GM18526 (cell line): ENCODE data around the gene ERCC6L2.
A peak's percentile ranks its signal among the peaks of the same experiment; 100 is the strongest.

Source experiments
- POLR2A ChIP-seq: IDR thresholded peaks from 3 replicates; pipeline ENCODE4 v1.6.1; 2011; ENCODE audit not compliant: insufficient read length; ENCODE audit errors: extremely low read depth

ERCC6L2 gene, protein sequence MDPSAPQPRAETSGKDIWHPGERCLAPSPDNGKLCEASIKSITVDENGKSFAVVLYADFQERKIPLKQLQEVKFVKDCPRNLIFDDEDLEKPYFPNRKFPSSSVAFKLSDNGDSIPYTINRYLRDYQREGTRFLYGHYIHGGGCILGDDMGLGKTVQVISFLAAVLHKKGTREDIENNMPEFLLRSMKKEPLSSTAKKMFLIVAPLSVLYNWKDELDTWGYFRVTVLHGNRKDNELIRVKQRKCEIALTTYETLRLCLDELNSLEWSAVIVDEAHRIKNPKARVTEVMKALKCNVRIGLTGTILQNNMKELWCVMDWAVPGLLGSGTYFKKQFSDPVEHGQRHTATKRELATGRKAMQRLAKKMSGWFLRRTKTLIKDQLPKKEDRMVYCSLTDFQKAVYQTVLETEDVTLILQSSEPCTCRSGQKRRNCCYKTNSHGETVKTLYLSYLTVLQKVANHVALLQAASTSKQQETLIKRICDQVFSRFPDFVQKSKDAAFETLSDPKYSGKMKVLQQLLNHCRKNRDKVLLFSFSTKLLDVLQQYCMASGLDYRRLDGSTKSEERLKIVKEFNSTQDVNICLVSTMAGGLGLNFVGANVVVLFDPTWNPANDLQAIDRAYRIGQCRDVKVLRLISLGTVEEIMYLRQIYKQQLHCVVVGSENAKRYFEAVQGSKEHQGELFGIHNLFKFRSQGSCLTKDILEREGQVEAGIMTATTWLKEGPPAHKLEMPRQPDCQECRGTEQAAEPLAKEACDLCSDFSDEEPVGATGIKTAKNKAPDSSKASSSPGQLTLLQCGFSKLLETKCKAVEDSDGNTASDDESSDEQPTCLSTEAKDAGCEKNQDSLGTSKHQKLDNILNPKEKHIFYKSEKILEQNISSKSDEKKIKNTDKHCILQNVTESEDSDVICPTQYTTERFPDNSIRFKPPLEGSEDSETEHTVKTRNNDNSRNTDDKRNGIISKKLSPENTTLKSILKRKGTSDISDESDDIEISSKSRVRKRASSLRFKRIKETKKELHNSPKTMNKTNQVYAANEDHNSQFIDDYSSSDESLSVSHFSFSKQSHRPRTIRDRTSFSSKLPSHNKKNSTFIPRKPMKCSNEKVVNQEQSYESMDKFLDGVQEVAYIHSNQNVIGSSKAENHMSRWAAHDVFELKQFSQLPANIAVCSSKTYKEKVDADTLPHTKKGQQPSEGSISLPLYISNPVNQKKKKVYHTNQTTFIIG (N-terminal part only)

DNA sequence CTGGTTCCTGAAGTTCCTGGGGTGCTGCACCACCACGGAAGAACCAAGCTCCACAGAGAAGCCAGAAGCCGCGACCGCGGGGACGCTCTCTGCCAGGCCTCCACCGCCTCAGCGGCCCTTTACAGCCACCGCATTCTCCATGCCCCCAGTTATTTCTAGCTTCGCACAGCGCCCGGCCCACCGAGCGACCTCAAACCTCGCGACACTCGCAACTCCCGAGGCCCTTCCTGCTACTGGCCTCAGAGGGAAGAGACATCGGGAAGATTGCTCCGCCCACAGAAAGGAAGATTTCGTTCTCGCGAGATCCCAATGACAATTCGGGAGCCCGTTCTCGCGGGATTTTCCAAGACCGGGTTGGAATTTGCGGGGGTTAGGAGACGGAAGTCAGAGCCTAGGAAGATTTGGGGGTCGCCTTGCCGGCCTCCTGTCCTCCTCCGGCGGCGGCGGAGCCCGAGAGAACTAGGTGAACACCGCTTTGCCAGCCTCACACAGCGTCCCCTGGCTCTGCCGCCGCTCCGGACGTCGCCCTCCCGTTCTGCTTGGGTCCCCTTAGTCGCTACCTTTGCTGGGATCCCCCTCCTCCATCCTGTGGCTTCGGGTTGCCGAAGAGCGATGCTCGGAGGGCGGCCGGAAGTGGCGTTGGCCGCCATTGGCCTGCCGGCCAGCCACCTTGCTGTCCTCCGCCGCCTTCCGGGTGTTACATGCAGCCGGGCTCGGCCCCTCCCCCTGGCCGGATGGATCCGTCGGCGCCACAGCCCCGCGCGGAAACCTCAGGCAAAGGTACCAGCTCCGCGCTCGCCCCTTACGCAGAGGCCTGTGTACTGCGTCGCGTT is at the start of gene ERCC6L2:
Gene ERCC6L2, plus strand, starts transcription at position 387 of the 833 bp plus-strand sequence. Its CDS starts 348 bp downstream, at position 735.
- TF ChIP-seq POLR2A = peak; percentile 85

DNA sequence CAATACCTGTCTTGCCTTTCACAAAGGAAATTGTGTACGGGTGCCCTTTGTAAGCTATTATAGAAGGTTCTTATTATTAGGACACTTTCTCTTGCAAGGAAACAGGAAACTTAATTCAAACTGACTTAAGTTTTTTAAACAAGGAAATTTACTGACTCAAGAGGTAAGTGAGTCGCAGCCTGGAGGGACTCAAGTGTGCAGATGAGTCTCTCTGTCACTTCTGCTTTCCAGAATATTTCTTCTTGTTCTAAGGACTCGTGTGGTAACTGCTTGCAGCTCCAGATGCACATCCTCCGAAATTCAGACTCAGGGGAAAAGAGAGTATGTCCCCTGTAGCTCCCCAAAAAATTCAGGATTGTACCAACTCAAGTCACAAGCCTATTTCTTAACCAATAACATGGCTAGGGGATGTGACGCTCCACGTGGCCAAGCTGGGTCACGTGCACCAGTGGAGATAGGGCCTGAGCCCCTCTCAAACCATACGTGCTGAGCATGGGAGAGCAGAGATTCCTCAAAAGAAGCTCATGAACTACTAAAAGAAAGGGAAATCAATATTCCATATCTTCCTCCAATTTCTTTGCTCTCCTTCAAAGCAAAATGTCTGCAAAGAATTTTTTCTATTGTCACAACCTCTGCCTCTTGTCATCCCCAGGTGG is 49.2 kb upstream of the ERCC6L2 start:
- no peak for TF ChIP-seq POLR2A

DNA sequence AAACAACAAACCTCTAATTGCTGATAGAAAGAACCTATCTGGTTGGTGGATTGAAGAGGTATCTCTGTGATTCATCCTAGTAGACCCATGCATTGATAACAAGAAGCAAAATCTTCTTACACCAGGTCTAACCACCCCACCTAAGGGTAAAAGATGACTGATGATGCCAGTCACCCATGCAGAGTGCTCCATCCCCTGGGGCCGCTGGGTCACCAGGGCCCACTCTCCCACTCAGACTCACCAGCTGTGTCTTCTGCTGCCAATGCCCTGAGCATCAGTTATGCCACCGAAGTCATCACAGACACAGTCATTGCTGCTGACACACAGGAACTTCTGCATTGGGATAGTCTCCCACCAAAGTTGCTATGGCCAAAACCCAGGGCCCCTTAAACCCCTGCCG is 44.7 kb upstream of the ERCC6L2 start:
- TF ChIP-seq POLR2A = no peak

DNA sequence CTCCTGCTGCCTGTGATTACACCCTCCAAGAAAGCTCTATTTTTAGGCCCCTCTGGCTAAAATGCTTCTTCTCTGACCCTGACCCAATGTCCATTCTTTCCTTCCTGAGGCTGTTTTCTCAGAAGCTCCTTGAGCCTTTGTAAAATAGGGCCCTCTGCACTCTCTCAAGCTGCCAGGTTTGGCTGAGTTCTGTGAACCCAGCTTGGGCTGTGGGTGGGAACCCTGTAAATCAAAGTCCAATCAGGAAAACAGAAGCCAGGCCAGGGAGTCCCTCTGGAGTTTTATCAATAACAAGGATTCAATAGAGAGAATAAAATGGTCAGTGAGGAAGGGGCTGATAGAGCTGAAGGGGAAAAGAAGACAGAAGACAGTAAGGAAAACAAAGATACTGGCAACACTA is 43.7 kb upstream of the ERCC6L2 start:
- no peak for TF ChIP-seq POLR2A

DNA sequence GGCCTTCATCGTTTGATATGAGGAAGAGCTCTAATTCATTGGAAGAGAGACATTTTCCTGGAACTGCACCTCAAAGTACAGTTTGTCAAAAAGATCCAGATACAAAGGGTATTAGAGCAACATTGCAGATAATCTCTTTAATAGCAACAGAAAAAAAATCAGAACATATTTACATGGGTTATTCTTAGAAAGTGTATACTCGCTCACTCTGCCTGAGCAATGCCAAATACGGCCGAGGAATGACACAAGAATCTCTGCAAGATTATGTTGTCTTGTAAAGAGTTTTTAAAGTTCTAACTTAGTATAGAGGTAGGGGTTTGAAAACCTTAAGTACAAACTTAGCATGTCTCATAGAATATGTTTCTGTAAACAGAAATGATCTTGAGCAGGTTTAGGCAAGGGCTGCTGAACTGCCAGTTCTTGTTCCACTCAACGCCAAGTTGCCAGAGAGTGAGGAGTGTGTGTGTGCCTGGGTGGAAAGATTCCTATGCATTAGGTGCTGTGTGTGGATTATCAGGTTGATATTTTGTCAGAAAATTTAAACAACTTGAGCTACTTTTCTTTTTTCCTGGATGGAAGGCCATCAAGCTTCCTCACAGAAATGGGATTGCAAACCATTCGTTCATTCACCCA is 41.8 kb upstream of the ERCC6L2 start:
- no peak for TF ChIP-seq POLR2A

DNA sequence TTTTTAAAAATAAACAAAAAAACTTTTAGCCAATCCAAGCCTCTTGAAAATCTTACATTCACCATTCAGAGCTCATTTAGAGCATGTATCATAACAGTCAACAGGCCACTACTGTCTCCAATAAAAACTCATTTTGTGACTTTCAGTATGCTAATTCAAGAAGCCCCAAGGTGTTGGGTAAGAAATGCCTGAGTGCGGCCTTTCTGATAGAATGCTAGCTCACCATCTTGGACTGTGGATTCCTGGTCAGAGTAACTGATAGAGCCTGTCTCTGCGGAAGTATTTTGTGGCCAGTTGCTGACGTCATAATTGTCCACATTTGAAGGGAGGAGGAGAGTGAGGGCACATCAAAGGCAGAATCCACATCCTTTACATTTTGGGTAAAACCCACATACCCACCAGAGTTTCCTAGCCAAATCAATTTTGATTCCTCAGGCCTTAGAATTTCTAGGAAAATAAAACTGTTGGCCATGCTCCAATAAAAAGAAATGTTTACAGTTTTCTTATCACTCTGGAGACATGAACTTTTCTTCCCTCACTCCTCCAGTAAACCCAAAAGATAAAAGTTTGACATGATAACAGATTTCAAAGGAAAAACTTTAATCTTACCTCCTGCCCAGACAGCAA is 41.1 kb upstream of the ERCC6L2 start:
- TF ChIP-seq POLR2A = no peak

DNA sequence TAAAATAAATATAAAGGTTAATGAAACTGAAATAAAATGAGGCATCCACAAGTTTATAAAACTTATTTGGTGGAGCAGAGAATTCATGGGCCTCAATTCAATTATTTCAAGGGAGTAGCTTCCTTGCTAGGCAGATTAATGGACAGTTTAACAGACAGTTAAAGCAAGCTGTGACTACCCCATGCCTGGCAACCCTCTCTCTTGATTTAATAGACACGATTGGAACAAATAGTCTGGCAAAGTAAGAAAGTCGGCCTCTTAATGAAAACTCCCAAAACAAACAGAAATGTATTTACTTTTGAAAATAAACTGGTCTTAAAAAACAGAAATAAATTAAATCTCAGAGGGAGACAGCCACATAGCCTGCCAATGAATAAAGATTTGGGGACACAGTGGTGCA is 40.1 kb upstream of the ERCC6L2 start:
- no peak for TF ChIP-seq POLR2A

DNA sequence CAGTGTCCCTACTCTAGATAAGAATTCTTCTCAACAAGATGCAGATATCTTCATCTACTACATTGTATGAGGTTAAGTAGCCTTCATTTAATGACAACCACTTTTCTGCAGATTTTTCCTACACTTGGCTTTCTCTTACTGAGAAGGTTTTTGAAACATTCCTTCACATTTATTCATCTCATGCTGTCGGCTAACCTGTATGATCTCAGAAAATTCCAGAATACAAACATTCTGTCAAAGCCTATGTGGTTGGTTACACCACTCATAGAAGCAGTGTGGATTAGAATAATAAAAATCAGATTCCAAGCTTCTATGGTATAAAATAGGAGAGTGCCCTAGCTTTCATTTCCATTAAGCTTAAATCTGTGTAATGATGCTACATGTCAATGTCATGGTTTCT is 39.4 kb upstream of the ERCC6L2 start:
- TF ChIP-seq POLR2A = no peak

DNA sequence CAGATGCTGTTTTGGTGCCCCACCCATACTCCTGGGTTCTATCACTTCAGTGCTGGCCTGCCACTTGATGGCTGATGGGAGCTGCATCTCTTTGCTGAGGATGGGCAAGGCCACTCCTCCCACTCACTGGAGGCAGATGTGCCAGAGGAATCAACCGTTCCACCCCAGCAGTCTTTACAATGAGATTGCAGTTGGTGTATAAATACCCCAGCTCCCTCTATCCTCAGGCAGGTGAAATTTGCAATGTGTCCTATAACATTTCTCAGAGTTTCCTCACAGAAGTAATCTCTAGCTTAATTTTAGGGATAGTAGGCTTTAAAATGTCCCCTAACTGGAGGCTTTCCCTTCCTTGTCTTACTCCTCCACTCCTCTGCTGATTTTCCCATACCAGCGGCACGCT is 36.5 kb upstream of the ERCC6L2 start:
- no peak for TF ChIP-seq POLR2A

DNA sequence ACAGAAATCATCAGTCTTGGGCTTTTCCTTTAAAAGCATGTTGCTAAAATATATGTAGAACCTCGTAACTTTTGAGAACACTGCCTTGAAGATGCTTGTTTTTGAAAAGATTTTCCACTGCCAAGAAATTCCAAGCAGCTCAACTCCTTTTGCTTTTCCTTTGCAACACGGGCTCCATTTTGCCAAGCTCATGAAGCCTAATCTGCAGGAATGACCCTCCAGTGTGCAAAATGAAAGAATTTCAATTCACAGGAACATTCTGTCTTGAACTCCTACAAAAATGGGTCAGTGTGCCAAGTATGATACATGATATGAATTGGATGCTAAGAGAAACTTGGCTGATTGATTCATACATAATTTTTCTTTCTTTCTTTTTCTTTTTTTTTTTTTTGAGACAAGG is 35.4 kb upstream of the ERCC6L2 start:
- TF ChIP-seq POLR2A = no peak

DNA sequence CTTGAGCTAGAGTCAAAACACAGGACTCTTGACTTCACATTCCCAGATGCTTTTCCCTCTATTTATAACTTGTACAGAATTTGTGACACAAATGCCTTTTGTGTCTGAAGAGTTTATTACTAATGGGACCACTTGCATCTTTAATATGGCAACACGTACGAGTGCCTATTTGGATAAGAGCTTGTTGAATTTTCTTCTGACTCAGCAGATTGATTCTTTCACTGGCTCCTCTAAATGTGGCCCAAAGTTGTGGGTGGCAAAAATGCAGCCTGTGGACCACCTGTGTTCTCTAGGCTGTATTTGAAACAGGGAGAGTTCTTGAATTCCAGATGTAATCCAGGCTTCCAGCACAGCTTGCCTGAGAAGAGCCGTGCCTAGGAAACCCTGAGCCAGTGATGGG is 34.1 kb upstream of the ERCC6L2 start:
- TF ChIP-seq POLR2A = no peak

DNA sequence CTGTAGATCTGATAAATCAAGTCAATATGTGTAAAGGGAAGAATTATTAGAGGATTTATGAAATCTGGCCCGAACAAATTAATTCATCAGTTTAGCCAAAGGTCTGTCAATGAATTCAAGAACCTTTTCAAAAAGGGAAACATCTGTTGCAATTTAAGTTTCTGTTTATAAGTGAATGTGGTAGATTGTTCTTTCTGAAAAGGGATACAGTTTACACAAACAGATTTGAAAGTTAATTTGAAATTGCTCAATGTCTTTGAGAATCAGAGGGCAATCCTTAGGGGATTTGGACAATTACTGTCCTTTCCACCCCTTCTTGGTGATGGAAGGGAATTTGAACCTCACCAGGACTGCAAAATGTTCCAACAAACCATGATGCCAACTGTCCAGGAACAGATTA is 29.7 kb upstream of the ERCC6L2 start:
- no peak for TF ChIP-seq POLR2A

DNA sequence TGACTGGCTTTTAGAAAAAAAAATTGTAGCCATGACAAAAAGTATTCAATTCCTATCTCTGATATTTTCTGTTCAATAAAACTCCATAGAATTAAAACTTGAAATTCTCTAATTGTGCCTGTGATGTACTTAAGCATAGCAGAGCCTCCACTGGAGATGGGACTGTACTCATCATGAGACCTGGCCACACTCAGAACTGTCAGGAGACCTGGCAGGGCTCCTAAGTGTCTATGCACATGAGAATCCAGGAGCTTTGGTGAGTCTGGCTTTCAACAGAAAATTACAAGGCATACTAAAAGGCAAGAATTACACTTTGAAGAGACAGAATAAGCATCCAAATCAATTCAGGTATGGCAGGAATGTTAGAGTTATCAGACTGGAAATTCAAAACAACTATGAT is 26.7 kb upstream of the ERCC6L2 start:
- no peak for TF ChIP-seq POLR2A
